Measurements from ENCODE around the gene TTC28.

DNA sequence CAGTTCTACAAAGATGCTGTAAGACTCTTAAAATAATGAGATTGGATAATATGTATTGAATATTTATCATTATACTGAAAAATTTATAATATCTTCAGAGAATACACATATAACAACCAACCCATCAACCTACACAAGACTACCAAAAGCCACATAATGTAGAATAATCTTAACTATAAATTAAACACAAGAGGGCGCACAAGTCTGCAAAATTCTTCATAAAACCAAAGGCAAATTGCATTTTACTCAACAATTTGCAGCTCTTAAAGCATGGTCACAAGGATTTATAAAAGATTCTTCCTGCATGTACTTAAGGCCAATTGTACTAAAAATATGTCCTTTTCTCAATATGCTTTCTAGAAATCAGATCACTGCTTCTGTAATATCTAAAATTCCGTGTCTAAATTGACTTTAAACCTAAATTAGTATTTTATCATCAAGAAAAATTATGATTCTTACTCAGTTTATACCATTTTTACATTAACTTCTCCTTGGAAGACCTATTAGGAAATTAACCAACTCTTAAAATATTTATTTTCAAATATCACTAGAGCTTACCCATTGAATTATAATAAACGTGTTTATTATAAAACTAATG is 79.0 kb downstream of the TTC28 start:
- TF ChIP-seq ZXDB (tag by site-specific recombination; IDR thresholded peaks at IDR 0.05) = no peak
- TF ChIP-seq, protein P1, sequence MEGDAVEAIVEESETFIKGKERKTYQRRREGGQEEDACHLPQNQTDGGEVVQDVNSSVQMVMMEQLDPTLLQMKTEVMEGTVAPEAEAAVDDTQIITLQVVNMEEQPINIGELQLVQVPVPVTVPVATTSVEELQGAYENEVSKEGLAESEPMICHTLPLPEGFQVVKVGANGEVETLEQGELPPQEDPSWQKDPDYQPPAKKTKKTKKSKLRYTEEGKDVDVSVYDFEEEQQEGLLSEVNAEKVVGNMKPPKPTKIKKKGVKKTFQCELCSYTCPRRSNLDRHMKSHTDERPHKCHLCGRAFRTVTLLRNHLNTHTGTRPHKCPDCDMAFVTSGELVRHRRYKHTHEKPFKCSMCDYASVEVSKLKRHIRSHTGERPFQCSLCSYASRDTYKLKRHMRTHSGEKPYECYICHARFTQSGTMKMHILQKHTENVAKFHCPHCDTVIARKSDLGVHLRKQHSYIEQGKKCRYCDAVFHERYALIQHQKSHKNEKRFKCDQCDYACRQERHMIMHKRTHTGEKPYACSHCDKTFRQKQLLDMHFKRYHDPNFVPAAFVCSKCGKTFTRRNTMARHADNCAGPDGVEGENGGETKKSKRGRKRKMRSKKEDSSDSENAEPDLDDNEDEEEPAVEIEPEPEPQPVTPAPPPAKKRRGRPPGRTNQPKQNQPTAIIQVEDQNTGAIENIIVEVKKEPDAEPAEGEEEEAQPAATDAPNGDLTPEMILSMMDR (tag by site-specific recombination; IDR thresholded peaks at IDR 0.05) = no peak
- TF ChIP-seq ZBTB21 (tag by site-specific recombination; IDR thresholded peaks at IDR 0.05) = no peak
- no peak for TF ChIP-seq SP2 (tag by site-specific recombination; IDR thresholded peaks at IDR 0.05)
- no peak for TF ChIP-seq ZNF274 (IDR thresholded peaks at IDR 0.05; ENCODE audit: low read length)
- no peak for TF ChIP-seq ZNF274 (tag by site-specific recombination; IDR thresholded peaks at IDR 0.05; ENCODE audit: borderline replicate concordance)
- TF ChIP-seq ZBTB8A (tag by site-specific recombination; IDR thresholded peaks at IDR 0.05) = no peak
- TF ChIP-seq ZNF23 (tag by site-specific recombination; IDR thresholded peaks at IDR 0.05; ENCODE audit: borderline replicate concordance) = no peak
- no peak for TF ChIP-seq ZNF335 (tag by site-specific recombination; conservative IDR thresholded peaks at IDR 0.05)
- TF ChIP-seq ZNF514 (tag by site-specific recombination; IDR thresholded peaks at IDR 0.05) = no peak
- TF ChIP-seq, protein P2, sequence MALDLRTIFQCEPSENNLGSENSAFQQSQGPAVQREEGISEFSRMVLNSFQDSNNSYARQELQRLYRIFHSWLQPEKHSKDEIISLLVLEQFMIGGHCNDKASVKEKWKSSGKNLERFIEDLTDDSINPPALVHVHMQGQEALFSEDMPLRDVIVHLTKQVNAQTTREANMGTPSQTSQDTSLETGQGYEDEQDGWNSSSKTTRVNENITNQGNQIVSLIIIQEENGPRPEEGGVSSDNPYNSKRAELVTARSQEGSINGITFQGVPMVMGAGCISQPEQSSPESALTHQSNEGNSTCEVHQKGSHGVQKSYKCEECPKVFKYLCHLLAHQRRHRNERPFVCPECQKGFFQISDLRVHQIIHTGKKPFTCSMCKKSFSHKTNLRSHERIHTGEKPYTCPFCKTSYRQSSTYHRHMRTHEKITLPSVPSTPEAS (tag by site-specific recombination; IDR thresholded peaks at IDR 0.05) = no peak
- no peak for TF ChIP-seq ZNF530 (tag by site-specific recombination; IDR thresholded peaks at IDR 0.05; ENCODE audit: low read depth)

All from HEK293 (cell line).